ENCODE measurements around the gene SLC9A9.

DNA sequence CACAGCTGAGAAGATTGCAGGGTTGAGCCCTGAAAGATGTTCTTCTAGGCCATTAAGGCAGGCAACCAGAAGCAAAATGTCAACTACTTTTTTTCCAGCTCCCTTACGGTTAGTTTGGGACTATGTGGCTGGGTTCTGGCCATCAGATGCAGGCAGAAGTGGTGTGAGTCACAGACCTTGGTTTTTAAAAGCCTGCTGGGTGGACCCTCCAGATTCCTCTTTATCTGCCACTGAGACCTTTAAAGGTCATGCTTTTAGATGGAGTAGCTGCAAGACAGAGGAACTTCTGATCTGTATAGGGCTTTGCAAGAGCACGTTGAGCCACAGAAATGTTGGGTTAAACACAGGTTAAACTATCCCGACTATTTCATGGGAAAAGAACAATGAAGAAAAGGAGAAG lies 625.8 kb downstream of the SLC9A9 start:
- TF ChIP-seq, protein P1, sequence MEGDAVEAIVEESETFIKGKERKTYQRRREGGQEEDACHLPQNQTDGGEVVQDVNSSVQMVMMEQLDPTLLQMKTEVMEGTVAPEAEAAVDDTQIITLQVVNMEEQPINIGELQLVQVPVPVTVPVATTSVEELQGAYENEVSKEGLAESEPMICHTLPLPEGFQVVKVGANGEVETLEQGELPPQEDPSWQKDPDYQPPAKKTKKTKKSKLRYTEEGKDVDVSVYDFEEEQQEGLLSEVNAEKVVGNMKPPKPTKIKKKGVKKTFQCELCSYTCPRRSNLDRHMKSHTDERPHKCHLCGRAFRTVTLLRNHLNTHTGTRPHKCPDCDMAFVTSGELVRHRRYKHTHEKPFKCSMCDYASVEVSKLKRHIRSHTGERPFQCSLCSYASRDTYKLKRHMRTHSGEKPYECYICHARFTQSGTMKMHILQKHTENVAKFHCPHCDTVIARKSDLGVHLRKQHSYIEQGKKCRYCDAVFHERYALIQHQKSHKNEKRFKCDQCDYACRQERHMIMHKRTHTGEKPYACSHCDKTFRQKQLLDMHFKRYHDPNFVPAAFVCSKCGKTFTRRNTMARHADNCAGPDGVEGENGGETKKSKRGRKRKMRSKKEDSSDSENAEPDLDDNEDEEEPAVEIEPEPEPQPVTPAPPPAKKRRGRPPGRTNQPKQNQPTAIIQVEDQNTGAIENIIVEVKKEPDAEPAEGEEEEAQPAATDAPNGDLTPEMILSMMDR (IDR thresholded peaks at IDR 0.05) = no peak
- TF ChIP-seq POLR2A (IDR thresholded peaks at IDR 0.05) = no peak
- TF ChIP-seq POLR2AphosphoS5 (IDR thresholded peaks at IDR 0.05) = no peak

Measured in breast epithelium (tissue), 3 donors.